ENCODE measurements around the gene PPP2R1B. TPM values are rescaled to one million over a fixed set of nuclear protein-coding genes. Genes with fewer than 3 reads are reported as not detected.
"Not testable (repeated sequence)": the region's sequence is repeated elsewhere in the genome, so short reads cannot be mapped to it uniquely, and the experiment has no call there.

The PPP2R1B gene
- total RNA-seq, 2 donors from 2014 or later, result 45.9 to 57.0 TPM

DNA sequence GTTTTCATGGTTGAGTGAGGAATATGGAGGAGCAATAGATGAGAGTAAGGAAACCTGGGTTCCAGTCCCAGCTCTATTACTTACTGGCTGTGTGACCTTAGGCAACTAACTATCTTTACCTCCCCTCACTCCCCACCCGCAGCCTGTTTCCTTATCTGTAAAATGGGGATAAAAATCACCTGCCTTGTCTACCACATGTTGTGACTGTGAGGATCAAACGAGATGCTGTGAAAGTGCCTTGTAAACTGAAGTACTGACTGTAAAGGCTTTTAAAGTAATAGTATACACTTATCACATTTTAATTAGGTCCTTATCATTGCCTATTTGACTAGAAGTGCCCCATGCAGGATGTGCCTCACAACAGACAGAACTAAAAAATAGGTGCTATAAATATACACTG lies 18.9 kb upstream of the PPP2R1B start:
- Histone ChIP-seq H3K36me3 (peaks cover 8% of the 10 kb centered on the region), H3K27ac (no peak overlapping the region), H3K4me3 (no peak overlapping the region), H3K4me1 (no peaks in the 10 kb centered on the region), H3K27me3 (no peaks in the 10 kb centered on the region), H3K9ac (ENCODE audit: low read depth in 2 of 2, low read length in 2 of 2) (no peak overlapping the region), H3K9me3 (no peaks in the 10 kb centered on the region)
- TF ChIP-seq, protein P1, sequence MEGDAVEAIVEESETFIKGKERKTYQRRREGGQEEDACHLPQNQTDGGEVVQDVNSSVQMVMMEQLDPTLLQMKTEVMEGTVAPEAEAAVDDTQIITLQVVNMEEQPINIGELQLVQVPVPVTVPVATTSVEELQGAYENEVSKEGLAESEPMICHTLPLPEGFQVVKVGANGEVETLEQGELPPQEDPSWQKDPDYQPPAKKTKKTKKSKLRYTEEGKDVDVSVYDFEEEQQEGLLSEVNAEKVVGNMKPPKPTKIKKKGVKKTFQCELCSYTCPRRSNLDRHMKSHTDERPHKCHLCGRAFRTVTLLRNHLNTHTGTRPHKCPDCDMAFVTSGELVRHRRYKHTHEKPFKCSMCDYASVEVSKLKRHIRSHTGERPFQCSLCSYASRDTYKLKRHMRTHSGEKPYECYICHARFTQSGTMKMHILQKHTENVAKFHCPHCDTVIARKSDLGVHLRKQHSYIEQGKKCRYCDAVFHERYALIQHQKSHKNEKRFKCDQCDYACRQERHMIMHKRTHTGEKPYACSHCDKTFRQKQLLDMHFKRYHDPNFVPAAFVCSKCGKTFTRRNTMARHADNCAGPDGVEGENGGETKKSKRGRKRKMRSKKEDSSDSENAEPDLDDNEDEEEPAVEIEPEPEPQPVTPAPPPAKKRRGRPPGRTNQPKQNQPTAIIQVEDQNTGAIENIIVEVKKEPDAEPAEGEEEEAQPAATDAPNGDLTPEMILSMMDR (IDR thresholded peaks at IDR 0.05), result no peak
- intact Hi-C loops (cut with DNase I), result no loop called here
- no peak for DNase-seq

DNA sequence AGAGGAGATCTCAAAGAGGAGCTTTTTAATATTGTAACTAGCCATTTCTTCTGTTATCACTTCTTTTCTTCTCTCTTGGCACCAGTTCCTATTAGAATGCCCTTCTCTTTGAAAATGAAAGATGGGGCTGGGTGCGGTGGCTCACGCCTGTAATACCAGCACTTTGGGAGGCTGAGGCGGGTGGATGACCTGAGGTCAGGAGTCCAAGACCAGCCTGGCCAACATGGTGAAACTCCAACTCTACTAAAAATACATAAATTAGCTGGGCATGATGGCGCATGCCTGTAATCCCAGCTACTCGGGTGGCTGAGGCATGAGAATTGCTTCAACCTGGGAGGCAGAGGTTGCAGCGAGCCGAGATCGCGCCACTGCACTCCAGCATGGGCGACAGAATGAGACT lies 18.1 kb upstream of the PPP2R1B start:
- H3K36me3 ChIP-seq; H3K27me3 ChIP-seq; H3K9ac ChIP-seq (ENCODE audit: low read depth in 2 of 2, low read length in 2 of 2); H3K4me3 ChIP-seq; DNase-seq; H3K4me1 ChIP-seq; intact Hi-C loops (cut with DNase I); H3K27ac ChIP-seq; H3K9me3 ChIP-seq: not testable (repeated sequence)

DNA sequence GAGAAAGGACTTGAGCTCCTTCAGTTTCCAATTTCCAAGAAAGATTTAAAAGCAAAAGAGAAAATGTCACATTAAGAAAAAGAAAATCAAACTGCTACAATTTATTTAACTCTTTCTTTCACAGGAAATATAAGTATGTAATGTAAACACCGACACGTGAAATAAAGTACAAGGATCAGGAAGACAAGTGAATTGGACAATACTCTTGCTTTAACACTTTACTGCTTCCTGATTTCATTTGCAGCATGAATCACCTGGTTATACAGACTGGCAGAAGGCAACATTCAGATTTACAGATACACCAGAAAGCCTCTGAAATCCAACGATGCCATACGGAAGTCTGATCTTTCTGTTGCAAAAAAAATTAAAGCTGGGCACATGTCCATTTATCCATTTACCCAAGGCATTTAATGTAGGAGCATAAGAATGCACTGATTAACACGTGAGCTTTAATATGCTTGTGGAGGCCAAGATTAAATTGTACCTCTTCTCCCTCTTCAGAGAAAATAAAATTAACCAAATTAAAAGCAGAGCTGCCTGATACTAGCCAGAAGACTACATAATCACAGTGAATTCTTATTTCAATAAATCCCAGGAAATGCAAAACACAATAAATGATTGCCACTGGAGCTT lies 16.0 kb upstream of the PPP2R1B start:
- no peaks in the 10 kb centered on the region for H3K9me3 ChIP-seq
- H3K27ac ChIP-seq, result no peak overlapping the region
- no peak overlapping the region for H3K4me3 ChIP-seq
- intact Hi-C loops (cut with DNase I), result no loop called here
- peaks cover 8% of the 10 kb centered on the region for H3K36me3 ChIP-seq
- no peak overlapping the region for H3K9ac ChIP-seq (ENCODE audit: low read depth in 2 of 2, low read length in 2 of 2)
- no peak for DNase-seq
- no peaks in the 10 kb centered on the region for H3K4me1 ChIP-seq
- TF ChIP-seq, protein P1 (IDR thresholded peaks at IDR 0.05), result no peak
- no peaks in the 10 kb centered on the region for H3K27me3 ChIP-seq

DNA sequence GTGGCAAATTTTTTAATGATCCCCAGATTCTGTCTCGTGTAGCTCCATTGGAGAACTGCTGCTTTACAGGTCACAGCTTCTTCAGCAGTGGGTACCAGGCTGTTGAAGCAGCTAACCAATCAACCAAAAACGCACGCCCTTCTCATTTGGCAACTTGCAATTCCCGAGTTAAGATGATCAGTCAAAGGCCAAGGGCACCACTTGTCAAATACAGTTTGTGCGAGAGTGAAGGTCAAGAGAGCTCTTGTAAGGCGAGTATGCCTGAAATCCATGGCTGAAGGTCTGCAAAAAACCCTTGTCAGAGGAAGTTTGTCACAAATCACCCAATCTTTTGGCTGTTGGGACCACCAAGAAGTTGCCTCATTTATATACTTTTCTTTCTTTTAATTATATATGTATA lies 12.9 kb upstream of the PPP2R1B start:
- intact Hi-C loops (cut with DNase I), result loop anchor here (5.0 kb wide), 1 partner anchor 63 kb away; no protein-coding TSS in a partner anchor
- no peak overlapping the region for H3K9ac ChIP-seq (ENCODE audit: low read depth in 2 of 2, low read length in 2 of 2)
- no peaks in the 10 kb centered on the region for H3K4me1 ChIP-seq
- no peaks in the 10 kb centered on the region for H3K9me3 ChIP-seq
- H3K27me3 ChIP-seq, result no peaks in the 10 kb centered on the region
- H3K27ac ChIP-seq, result no peak overlapping the region
- no peak overlapping the region for H3K4me3 ChIP-seq
- TF ChIP-seq, protein P1 (IDR thresholded peaks at IDR 0.05), result no peak
- DNase-seq, result no peak
- no peaks in the 10 kb centered on the region for H3K36me3 ChIP-seq

DNA sequence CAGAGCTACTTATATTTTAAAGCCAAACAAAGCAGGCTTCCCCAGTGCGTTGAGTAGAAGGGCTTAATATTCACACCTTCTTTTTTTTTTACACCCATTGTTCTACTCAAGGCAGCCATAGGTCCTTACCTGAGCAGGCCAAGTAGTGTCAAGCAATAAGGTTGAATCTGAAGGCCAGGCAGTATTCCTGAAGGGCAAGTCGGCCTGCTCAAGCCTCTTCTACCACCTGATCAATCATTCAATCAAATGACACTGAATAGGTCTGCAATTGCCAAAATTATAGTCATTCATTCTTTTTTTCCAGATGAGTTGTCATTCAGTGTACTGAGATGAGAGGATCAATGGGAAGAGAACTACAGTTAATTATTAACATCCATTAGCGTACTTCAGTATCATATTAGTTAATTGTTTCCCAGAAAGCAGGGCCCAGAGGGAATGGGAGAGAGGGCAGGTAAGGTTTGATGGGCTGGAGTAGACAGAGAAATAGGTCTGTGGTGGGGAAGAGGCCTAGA lies 11.9 kb upstream of the PPP2R1B start:
- Histone ChIP-seq H3K27me3 (no peaks in the 10 kb centered on the region), H3K4me1 (no peaks in the 10 kb centered on the region), H3K9ac (ENCODE audit: low read depth in 2 of 2, low read length in 2 of 2) (no peak overlapping the region), H3K4me3 (no peak overlapping the region), H3K9me3 (no peaks in the 10 kb centered on the region), H3K36me3 (no peaks in the 10 kb centered on the region), H3K27ac (no peak overlapping the region)
- TF ChIP-seq, protein P1 (IDR thresholded peaks at IDR 0.05), result no peak
- DNase-seq, result no peak
- intact Hi-C loops (cut with DNase I), result loop anchor here (5.0 kb wide), 1 partner anchor 64 kb away; no protein-coding TSS in a partner anchor

All from colonic mucosa (tissue), 4 donors.